ENCODE data around the gene TPCN2.

TPCN2 gene

DNA sequence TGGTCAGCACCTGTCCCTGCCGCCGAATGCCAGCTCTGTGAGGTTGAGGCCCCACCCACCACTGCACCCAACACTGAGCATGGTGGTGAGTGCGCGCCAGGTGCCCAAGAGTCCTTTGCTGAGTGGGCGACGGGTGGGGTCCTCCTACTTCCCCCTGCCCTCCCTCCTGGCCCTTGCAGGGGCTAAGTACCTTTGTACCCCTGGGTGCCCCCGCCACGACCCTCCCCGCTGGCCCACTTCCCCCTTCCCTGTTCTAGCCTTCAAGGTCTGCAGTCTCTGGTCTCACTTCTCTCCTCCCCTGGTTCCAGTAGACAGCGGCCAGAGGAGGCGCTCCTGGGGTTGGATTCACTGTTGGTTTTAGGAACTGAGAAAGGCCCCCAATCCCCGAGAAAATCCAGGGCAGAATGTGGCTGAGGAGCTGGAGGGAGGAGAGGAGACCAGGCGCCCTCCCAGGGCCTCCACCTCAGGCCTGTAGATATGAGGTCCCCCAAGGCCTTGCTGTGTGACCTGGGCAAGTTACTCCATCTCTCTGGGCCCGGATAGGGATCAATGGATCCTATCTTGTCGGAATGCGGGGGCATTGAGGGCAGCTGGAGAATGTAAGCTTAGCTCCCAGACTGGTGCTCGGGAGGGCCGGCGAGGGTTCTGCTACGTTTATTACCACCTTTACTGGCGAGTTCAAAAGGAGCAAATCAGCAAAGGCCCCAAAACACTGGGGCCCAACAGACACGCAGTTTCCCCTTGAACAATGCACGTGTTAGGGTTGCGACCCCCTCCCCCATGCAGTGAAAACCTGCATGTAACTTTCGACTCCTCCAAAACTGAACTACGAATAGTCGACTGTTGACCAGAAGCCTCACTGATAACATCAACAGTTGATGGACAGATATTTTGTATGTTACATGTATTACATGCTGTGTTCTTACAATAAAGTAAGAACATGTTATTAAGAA, 75.1 kb downstream of the TPCN2 start:
- TF ChIP-seq, protein P1, sequence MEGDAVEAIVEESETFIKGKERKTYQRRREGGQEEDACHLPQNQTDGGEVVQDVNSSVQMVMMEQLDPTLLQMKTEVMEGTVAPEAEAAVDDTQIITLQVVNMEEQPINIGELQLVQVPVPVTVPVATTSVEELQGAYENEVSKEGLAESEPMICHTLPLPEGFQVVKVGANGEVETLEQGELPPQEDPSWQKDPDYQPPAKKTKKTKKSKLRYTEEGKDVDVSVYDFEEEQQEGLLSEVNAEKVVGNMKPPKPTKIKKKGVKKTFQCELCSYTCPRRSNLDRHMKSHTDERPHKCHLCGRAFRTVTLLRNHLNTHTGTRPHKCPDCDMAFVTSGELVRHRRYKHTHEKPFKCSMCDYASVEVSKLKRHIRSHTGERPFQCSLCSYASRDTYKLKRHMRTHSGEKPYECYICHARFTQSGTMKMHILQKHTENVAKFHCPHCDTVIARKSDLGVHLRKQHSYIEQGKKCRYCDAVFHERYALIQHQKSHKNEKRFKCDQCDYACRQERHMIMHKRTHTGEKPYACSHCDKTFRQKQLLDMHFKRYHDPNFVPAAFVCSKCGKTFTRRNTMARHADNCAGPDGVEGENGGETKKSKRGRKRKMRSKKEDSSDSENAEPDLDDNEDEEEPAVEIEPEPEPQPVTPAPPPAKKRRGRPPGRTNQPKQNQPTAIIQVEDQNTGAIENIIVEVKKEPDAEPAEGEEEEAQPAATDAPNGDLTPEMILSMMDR (IDR thresholded peaks at IDR 0.05; ENCODE audit: low read depth, low read length), result no peak
- H3K4me3 ChIP-seq (ENCODE audit: low read depth, low read length), result no peak overlapping the region

DNA sequence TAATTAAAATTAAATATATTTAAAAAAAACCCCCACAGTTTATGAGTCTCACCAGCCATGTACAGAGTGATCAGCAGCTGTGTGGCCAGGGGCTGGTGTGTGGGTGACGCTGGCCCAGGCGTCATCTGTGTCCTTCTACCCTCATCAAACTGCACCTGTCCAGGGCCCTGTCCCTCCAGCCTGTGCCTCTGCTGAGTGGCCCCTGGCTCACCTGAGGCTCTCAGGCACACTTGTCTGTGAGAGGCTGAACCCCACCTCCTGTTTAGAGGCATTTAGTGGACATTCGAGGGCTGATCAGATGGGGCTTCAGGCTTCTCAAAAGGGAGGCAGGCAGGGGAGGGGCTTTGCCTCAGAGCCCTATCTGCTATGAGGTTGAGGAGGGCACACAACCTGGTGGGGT, 77.1 kb downstream of the TPCN2 start:
- H3K4me3 ChIP-seq (ENCODE audit: low read depth, low read length), result no peak overlapping the region
- TF ChIP-seq, protein P1 (IDR thresholded peaks at IDR 0.05; ENCODE audit: low read depth, low read length), result no peak

DNA sequence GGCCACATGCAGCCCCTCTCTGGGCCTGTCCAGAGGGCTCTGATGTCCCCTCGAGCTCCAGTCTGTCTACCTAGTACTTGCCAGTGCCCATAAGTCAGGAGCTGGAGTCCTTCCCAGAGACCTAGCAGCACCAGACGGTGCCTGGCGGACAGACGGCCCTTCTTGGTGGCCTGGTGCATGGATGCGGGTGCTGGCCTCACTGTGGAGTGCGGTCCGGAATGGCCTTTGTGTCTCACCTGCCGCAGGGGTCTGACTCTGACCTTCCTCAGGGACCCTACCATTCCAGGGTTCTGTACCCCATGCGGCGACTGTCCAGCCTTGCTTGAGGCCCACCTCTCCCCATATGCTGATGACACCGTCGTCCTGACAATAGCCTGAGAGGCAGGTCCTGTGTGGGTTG, 77.6 kb downstream of the TPCN2 start:
- TF ChIP-seq, protein P1 (IDR thresholded peaks at IDR 0.05; ENCODE audit: low read depth, low read length), result no peak
- no peak overlapping the region for H3K4me3 ChIP-seq (ENCODE audit: low read depth, low read length)

DNA sequence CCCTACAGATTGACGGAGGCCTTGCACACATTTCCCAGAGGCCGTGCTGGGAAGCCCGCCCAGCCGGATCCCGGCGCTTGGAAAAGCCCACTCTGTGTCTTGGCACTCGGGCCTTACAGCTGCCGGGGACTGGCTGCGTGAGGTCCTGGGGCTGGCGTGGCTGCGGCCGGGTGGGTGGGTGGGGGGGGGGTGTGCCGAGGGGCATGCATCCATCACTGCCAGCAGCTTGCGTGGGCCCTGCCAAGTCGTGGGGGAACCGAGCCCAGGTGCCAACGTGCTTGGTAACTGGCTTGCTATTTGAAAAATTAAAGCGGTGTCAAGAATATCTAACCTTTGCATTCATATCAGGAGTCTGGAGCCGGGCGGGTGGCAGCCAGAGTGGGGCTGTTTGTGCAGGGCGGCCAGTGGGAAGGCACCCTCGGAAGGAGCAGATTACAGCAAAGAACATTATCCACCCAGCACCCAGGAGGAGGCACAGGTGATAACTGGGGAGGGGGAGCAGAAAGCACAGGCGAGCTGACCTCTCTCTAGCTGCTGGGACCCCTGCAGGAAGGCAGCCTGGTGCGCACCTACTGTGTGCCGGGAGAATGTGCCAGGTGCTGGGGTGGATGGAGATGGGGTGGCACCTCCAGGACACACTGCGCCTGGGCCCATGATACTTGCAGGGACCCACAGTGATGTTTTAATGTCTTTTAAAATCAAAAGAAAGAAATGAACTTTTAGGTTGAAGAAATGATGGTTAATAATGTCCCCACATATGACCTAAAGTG, 78.5 kb downstream of the TPCN2 start:
- TF ChIP-seq, protein P1 (IDR thresholded peaks at IDR 0.05; ENCODE audit: low read depth, low read length), result no peak

DNA sequence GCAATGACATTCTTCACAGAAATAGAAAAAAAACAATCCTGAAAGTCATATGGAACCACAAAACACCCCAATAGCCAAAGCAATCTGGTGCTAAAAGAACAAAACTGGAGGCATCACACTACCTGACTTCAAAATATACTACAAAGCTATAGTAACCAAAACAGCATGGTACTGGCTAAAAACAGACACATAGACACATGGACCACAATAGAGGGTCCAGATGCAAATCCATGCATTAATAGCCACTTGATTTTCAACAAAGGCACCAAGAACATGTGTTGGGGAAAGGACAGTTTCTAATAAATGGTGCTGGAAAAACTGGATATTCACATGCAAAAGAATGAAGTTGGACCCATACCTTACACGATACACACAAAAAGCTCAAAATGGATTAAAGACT, 79.2 kb downstream of the TPCN2 start:
- H3K4me3 ChIP-seq (ENCODE audit: low read depth, low read length), result no peak overlapping the region
- TF ChIP-seq, protein P1 (IDR thresholded peaks at IDR 0.05; ENCODE audit: low read depth, low read length), result no peak

More for the DNA sequence above, 78.5 kb downstream of the TPCN2 start:
- H3K4me3 ChIP-seq (ENCODE audit: low read depth, low read length), result no peak overlapping the region

DNA sequence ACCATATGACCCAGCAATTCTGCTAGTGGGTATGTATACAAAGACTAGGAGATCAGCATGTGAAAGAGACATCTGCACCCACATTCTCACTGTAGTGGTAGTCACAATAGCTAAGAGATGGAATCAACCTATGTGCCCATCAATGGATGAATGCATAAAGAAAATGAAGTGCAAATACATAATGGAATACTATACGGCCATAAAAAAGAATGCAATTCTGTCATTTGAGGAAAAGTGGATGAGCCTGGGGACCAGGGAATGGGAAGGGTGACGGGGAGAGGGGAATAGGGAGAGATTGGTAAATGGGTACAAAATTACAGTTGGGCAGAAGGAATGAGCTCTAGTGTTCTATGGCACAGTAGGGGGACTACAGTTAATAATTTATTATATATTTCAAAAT, 80.3 kb downstream of the TPCN2 start:
- H3K4me3 ChIP-seq (ENCODE audit: low read depth, low read length), result no peak overlapping the region
- TF ChIP-seq, protein P1 (IDR thresholded peaks at IDR 0.05; ENCODE audit: low read depth, low read length), result no peak

DNA sequence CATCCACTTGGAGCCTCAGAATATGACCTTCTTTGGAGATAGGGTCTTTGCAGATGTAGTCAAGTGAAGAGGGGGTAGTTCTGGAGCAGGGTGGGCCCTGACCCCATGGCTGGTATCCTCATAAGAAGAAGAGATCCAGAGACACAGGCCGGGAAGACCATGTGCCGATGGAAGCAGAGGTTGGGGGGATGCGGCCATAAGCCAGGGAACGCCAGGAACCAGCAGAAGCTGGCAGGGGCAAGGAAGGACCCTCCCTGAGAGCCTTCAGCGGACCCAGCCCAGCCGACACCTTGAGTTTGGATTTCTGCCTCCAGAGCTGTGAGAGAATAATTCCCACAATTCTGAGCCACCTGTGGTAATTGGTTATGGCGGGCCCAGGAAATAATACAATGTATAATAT, 80.9 kb downstream of the TPCN2 start:
- H3K4me3 ChIP-seq (ENCODE audit: low read depth, low read length), result no peak overlapping the region
- TF ChIP-seq, protein P1 (IDR thresholded peaks at IDR 0.05; ENCODE audit: low read depth, low read length), result no peak

Data from WI38 (cell line).